ENCODE results near the gene SCFD1. TPM values are rescaled to one million over a fixed set of nuclear protein-coding genes. Genes with fewer than 3 reads are reported as not detected.
"Not testable (repeated sequence)": the region's sequence is repeated elsewhere in the genome, so short reads cannot be mapped to it uniquely, and the experiment has no call there.

The SCFD1 gene
- total RNA-seq, 1 experiment from 2014 or later: 50.5 TPM

GRCh38 chr14:30597504-30597903, 24.6 kb upstream of the SCFD1 start:
- no peaks in the 10 kb centered on the region for H3K4me1 Mint-ChIP-seq (ENCODE audit: low read depth, unreplicated experiment)
- no peak for DNase-seq
- intact Hi-C loops (cut with micrococcal nuclease; ENCODE audit: unreplicated experiment): no loop called here
- peaks cover 9% of the 10 kb centered on the region for H3K36me3 Mint-ChIP-seq (ENCODE audit: insufficient read depth, unreplicated experiment)
- CTCF ChIA-PET: no interaction called here
- no peak for TF ChIP-seq CTCF (IDR thresholded peaks at IDR 0.05; ENCODE audit: unreplicated experiment)
- H3K9me3 Mint-ChIP-seq (ENCODE audit: low read depth, unreplicated experiment): no peaks in the 10 kb centered on the region
- H3K27ac Mint-ChIP-seq (ENCODE audit: unreplicated experiment): no peak overlapping the region
- no TSS peak for BruUV-seq (replicated peaks)
- H3K4me3 Mint-ChIP-seq (ENCODE audit: low read depth, unreplicated experiment): no peak overlapping the region
- H3K27me3 Mint-ChIP-seq (ENCODE audit: unreplicated experiment): no peaks in the 10 kb centered on the region

GRCh38 chr14:30600922-30601918, 20.9 kb upstream of the SCFD1 start:
- no peak overlapping the region for H3K4me3 Mint-ChIP-seq (ENCODE audit: low read depth, unreplicated experiment)
- no peak for TF ChIP-seq CTCF (IDR thresholded peaks at IDR 0.05; ENCODE audit: unreplicated experiment)
- H3K27me3 Mint-ChIP-seq (ENCODE audit: unreplicated experiment): no peaks in the 10 kb centered on the region
- DNase-seq: no peak
- intact Hi-C loops (cut with micrococcal nuclease; ENCODE audit: unreplicated experiment): no loop called here
- H3K27ac Mint-ChIP-seq (ENCODE audit: unreplicated experiment): peak overlapping the region; percentile 65
- no peaks in the 10 kb centered on the region for H3K4me1 Mint-ChIP-seq (ENCODE audit: low read depth, unreplicated experiment)
- BruUV-seq (replicated peaks): no TSS peak
- no peaks in the 10 kb centered on the region for H3K9me3 Mint-ChIP-seq (ENCODE audit: low read depth, unreplicated experiment)
- CTCF ChIA-PET: no interaction called here
- peaks cover 9% of the 10 kb centered on the region for H3K36me3 Mint-ChIP-seq (ENCODE audit: insufficient read depth, unreplicated experiment)

DNA sequence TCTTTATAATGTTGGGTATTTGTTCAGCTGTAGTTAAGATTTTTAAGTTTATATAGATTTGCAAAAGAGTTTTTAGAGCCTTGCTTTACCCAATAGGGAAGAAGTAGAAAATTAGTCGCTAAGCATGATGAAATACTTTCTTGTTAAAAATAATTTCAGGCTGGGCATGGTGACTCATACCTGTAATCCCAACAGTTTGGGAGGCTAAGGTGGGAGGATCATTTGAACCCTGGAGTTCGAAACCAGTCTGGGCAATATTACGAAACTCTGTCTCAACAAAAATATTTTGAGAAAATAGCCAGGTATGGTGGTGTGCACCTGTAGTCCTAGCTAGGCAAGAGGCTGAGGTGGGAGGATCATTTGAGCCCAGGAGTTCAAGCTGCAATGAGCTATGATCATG, 18.7 kb upstream of the SCFD1 start:
- BruUV-seq (replicated peaks): no TSS peak
- no peak for DNase-seq
- no peak overlapping the region for H3K27ac Mint-ChIP-seq (ENCODE audit: unreplicated experiment)
- no peak for TF ChIP-seq CTCF (IDR thresholded peaks at IDR 0.05; ENCODE audit: unreplicated experiment)
- H3K4me1 Mint-ChIP-seq (ENCODE audit: low read depth, unreplicated experiment): peaks cover 6% of the 10 kb centered on the region
- H3K36me3 Mint-ChIP-seq (ENCODE audit: insufficient read depth, unreplicated experiment): peaks cover 9% of the 10 kb centered on the region
- intact Hi-C loops (cut with micrococcal nuclease; ENCODE audit: unreplicated experiment): no loop called here
- no peak overlapping the region for H3K4me3 Mint-ChIP-seq (ENCODE audit: low read depth, unreplicated experiment)
- no peaks in the 10 kb centered on the region for H3K9me3 Mint-ChIP-seq (ENCODE audit: low read depth, unreplicated experiment)
- no peaks in the 10 kb centered on the region for H3K27me3 Mint-ChIP-seq (ENCODE audit: unreplicated experiment)
- CTCF ChIA-PET: no interaction called here

GRCh38 chr14:30604696-30605095, 17.4 kb upstream of the SCFD1 start:
- intact Hi-C loops (cut with micrococcal nuclease; ENCODE audit: unreplicated experiment): loop anchor here (5.0 kb wide), 1 partner anchor 47 kb away; the partner anchor contains the start of gene G2E3
- H3K27ac Mint-ChIP-seq (ENCODE audit: unreplicated experiment); BruUV-seq (replicated peaks); CTCF ChIA-PET; H3K36me3 Mint-ChIP-seq (ENCODE audit: insufficient read depth, unreplicated experiment); H3K27me3 Mint-ChIP-seq (ENCODE audit: unreplicated experiment); DNase-seq; H3K9me3 Mint-ChIP-seq (ENCODE audit: low read depth, unreplicated experiment); H3K4me3 Mint-ChIP-seq (ENCODE audit: low read depth, unreplicated experiment): not testable (repeated sequence)
- H3K4me1 Mint-ChIP-seq (ENCODE audit: low read depth, unreplicated experiment): peaks cover 19% of the 10 kb centered on the region
